VCaP (cell line): ENCODE results near the gene CNST.

Experiments
- H3K27ac ChIP-seq: fragments of 450-650 bp; 2 replicates; pipeline ENCODE4 v1.5.1; 2017
- TF ChIP-seq, protein P1 (sequence below): fragments of 450-650 bp; conservative IDR thresholded peaks from 2 replicates; pipeline ENCODE4 v1.5.1; 2017; ENCODE audit warnings: mild to moderate bottlenecking, moderate library complexity

The CNST gene, protein sequence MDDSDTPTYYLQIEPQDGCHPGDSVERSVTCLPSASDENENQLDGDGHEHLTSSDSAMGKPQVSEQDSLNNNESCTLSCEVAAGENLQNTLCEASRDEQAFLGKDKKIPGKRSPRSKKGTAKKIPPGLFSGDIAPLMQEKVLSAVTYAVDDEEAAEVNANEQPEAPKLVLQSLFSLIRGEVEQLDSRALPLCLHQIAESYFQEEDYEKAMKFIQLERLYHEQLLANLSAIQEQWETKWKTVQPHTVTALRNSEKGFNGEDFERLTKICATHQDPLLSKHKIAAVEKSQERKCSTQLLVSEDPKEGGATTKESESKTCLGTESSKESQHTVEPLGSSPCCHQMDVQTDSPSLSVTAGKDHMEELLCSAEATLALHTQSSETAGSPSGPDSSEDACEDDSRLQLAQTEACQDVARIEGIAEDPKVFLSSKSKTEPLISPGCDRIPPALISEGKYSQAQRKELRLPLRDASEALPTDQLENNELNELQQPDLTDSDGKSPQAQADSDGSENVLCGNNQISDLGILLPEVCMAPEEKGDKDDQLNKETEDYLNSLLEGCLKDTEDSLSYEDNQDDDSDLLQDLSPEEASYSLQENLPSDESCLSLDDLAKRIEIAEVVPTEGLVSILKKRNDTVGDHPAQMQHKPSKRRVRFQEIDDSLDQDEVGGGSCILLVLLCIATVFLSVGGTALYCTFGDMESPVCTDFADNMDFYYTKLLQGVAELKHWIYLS

DNA sequence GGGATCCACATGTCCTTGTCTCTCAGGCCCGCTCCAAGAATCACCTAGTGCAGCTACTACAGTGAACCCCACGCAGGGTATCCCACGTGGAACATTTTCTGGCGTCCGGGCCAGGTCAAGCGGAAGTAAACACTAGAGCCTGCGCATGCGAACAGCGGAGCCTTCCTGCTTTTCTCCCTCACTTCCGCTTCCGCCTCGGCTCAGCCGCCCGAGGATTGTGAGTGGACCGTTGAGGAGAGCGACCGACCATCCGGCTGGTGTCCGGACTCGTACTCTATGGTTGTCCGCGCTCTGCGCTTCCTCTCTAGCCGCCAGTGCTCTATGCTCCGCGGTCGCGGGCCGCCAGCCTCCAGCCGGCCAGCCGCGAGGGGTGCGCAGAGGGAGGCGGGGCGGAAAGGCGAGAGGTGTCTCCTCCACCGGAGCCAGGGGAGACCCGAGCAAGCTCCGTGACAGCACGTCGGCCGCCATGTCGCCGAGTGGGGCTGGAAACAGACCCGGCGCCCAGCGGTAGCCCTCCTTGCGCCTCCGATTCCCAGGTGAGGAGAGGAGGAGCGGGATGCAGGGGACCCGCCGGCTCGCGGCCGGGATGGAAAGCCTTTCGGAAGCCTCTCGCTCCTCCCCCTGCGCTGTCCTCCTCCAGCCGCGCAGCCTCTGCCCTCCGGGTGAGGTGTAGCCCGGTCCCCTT lies at the start of gene CNST, which contains the start of gene TFB2M:
CNST (plus strand) TSS at position 329 of the 685 bp plus-strand sequence. CDS start 25,107 bp downstream, outside the sequence.
TFB2M (minus strand) TSS at position 134 of the 685 bp plus-strand sequence; CDS start at position 11, 123 bp downstream.
- H3K27ac ChIP-seq = peak within 1 kb of the TSS; percentile 92
- TF ChIP-seq, protein P1, sequence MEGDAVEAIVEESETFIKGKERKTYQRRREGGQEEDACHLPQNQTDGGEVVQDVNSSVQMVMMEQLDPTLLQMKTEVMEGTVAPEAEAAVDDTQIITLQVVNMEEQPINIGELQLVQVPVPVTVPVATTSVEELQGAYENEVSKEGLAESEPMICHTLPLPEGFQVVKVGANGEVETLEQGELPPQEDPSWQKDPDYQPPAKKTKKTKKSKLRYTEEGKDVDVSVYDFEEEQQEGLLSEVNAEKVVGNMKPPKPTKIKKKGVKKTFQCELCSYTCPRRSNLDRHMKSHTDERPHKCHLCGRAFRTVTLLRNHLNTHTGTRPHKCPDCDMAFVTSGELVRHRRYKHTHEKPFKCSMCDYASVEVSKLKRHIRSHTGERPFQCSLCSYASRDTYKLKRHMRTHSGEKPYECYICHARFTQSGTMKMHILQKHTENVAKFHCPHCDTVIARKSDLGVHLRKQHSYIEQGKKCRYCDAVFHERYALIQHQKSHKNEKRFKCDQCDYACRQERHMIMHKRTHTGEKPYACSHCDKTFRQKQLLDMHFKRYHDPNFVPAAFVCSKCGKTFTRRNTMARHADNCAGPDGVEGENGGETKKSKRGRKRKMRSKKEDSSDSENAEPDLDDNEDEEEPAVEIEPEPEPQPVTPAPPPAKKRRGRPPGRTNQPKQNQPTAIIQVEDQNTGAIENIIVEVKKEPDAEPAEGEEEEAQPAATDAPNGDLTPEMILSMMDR = no peak

DNA sequence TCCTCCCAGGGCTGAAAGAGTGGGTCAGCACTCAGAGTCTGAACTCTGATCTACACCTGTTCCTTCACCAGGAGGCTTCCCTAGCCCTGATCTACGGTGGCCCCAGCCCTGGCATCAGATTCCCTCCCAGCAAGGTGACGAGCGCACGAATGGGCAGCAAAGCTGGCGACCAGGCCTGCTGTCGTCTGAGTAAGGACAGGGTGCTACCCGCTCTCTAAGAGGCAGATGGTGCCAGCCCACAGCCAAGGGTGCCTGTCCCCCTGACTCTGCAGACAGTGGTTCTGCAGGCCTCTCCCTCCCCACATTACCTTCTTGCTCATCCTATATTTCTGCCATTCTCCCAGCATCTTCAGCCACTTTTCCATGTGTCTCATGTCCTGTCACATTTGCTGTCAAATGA lies 48.9 kb upstream of the CNST start:
- no peak overlapping the region for H3K27ac ChIP-seq
- TF ChIP-seq, protein P1 = no peak

DNA sequence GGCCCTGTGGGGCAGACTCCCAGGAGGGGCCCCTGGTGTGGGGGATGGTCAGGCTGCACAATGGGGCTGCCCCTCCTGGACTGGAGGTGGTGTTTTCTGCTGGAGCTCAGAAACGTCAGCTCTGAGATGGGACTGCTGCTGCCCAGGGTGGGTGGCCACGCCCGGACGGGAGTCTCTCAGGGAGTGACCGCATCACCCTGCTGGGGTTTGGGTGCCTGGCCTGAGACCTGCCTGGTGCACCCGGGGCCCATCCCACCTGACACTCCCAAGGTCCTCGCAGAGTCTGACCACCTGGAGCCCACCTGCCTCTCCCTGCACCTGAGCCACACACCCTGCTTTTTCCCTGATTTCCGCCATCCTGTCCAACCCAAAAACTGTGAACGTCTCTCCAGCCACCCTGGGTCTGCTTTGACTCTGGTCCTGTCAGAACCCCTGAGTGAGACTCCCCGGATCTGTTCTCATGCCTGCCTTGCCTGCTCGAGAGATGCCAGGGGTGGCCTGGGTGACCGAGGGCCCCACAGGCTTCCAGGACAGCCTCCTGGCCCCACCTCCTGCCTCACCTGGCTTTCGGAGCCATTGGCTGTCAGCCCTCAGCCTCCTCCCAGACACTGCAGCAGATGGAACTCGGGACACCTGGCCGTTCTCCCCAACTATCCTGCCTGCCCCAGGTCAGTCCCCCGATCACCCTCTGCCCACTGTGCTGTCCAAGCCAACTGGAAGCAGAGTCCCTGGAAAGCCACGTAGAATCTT lies 47.6 kb upstream of the CNST start:
- no peak overlapping the region for H3K27ac ChIP-seq
- TF ChIP-seq, protein P1 = no peak

DNA sequence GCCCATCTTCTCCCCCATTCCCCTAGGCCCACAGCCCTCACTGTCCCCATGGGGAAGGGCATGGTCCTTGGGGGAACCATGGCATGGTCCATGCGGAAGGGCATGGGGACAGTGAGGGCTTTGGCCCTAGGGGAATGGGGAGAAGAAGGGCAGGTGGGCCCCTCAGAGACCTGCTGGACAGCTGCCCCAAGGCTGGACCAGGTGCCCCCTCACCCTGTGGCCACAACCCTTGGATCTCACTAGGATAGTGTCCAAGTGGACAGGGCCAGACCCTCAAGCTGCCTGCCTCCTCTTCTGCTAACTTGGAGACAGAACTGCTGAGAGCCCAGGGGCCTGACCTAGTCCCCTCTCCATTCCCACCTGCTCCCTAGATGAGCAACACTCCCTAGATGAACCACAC lies 46.7 kb upstream of the CNST start:
- TF ChIP-seq, protein P1 = no peak

DNA sequence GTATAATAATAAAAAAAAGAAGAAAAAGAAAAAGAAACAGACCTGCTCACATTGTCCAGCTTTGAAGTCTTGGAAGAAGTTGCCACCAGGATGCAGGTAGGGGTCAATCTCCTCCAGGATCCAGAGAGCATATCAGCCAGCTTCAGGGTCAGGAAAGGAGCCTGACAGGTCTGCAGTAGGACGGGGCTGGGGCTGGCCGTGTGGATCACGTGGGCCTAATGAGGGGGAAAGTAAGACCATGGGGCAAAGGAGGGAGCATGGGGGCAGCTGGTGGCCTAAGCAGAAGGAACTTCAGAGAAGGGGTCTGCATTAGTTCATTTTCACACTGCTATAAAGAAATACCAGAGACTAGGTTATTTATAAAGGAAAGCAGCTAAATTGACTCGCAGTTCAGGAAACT lies 39.9 kb upstream of the CNST start:
- TF ChIP-seq, protein P1 = no peak
- H3K27ac ChIP-seq = no peak overlapping the region

More for the DNA sequence above, 46.7 kb upstream of the CNST start:
- H3K27ac ChIP-seq = no peak overlapping the region

DNA sequence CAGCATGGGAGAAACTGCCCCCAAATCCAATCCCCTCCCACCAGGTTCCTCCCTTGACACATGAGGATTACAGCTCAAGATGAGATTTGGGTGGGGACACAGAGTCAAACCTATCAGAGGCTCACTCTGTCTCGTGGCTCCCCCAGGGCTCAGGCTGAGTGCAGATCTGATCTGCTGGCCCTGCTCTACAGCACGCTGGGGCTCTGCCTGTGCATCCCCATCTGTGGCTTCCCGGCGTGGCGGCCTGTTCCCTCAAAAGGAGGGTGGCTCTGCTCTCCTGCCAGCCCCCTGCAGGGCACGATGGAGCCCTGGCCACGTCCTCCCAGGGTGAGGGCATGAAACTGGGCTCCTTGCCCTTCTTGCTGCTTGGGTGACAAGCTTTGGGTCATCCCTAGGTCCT lies 39.3 kb upstream of the CNST start:
- TF ChIP-seq, protein P1 = no peak
- H3K27ac ChIP-seq = no peak overlapping the region
